Measurements from ENCODE around the gene PIK3R3. TPM values are rescaled to one million over a fixed set of nuclear protein-coding genes. Genes with fewer than 3 reads are reported as not detected.

The PIK3R3 gene
- total and polyA plus RNA-seq, 9 of the 15 experiments (the other 6 are each of a cell fraction or from before 2014, with no cell fraction given): 1.4 to 7.7 (median 4.6) TPM

DNA sequence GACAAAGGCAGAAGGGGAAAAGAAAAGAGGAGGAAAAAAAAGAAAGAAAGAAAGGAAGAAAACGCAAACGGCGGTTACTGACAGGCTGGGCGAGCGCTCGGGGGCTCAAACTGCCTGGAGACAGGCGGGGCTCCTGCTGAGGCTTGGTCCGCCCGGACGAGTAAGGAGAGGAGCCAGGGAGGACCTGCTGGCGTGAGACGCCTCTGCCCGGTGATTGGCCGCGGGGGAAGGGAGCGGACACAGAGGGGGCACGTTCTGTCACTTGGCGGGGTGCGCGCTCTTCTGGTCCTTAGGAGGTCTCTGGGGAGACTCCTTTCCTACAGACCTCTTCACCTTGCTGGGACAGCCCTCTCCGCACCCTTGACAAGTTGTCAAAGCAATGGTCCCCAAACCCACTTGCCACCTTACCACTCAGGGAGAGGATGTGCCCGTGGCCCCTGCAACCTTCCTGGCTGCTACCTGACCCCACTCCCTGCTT lies 791 bp upstream of the PIK3R3 start:
- peak overlapping the region; percentile 99 for H2AFZ ChIP-seq (ENCODE audit: low read depth, low read length)
- TF ChIP-seq NR3C1 (CRISPR knock-in tag; IDR thresholded peaks at IDR 0.05): no peak
- TF ChIP-seq FOXK1 (CRISPR knock-in tag; IDR thresholded peaks at IDR 0.05; ENCODE audit: borderline replicate concordance): peak; percentile 4; the same call in 1 of the 2 replicates
- TF ChIP-seq ATF1 (CRISPR knock-in tag; IDR thresholded peaks at IDR 0.05): no peak
- TF ChIP-seq ATF1 (tag; IDR thresholded peaks at IDR 0.05): 0 out of 2 replicates have a peak, but pooled peaks have one; percentile 41
- TF ChIP-seq, protein P1, sequence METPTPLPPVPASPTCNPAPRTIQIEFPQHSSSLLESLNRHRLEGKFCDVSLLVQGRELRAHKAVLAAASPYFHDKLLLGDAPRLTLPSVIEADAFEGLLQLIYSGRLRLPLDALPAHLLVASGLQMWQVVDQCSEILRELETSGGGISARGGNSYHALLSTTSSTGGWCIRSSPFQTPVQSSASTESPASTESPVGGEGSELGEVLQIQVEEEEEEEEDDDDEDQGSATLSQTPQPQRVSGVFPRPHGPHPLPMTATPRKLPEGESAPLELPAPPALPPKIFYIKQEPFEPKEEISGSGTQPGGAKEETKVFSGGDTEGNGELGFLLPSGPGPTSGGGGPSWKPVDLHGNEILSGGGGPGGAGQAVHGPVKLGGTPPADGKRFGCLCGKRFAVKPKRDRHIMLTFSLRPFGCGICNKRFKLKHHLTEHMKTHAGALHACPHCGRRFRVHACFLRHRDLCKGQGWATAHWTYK (CRISPR knock-in tag; IDR thresholded peaks at IDR 0.05): 0 out of 2 replicates have a peak, but pooled peaks have one; percentile 16
- no peak for TF ChIP-seq BRF2 (IDR thresholded peaks at IDR 0.05; ENCODE audit: borderline replicate concordance, insufficient read depth, insufficient read length)
- TF ChIP-seq, protein P2, sequence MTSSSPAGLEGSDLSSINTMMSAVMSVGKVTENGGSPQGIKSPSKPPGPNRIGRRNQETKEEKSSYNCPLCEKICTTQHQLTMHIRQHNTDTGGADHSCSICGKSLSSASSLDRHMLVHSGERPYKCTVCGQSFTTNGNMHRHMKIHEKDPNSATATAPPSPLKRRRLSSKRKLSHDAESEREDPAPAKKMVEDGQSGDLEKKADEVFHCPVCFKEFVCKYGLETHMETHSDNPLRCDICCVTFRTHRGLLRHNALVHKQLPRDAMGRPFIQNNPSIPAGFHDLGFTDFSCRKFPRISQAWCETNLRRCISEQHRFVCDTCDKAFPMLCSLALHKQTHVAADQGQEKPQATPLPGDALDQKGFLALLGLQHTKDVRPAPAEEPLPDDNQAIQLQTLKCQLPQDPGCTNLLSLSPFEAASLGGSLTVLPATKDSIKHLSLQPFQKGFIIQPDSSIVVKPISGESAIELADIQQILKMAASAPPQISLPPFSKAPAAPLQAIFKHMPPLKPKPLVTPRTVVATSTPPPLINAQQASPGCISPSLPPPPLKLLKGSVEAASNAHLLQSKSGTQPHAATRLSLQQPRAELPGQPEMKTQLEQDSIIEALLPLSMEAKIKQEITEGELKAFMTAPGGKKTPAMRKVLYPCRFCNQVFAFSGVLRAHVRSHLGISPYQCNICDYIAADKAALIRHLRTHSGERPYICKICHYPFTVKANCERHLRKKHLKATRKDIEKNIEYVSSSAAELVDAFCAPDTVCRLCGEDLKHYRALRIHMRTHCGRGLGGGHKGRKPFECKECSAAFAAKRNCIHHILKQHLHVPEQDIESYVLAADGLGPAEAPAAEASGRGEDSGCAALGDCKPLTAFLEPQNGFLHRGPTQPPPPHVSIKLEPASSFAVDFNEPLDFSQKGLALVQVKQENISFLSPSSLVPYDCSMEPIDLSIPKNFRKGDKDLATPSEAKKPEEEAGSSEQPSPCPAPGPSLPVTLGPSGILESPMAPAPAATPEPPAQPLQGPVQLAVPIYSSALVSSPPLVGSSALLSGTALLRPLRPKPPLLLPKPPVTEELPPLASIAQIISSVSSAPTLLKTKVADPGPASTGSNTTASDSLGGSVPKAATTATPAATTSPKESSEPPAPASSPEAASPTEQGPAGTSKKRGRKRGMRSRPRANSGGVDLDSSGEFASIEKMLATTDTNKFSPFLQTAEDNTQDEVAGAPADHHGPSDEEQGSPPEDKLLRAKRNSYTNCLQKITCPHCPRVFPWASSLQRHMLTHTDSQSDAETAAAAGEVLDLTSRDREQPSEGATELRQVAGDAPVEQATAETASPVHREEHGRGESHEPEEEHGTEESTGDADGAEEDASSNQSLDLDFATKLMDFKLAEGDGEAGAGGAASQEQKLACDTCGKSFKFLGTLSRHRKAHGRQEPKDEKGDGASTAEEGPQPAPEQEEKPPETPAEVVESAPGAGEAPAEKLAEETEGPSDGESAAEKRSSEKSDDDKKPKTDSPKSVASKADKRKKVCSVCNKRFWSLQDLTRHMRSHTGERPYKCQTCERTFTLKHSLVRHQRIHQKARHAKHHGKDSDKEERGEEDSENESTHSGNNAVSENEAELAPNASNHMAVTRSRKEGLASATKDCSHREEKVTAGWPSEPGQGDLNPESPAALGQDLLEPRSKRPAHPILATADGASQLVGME (CRISPR knock-in tag; IDR thresholded peaks at IDR 0.05): peak; percentile 64; the same call in 1 of the 2 replicates
- peak; percentile 80; the same call in 1 of the 2 replicates for TF ChIP-seq GTF2E2 (tag; IDR thresholded peaks at IDR 0.05)
- 0 out of 4 replicates have a peak, but pooled peaks of 1 of the 2 experiments have one; percentile 12 for TF ChIP-seq ARNT (IDR thresholded peaks at IDR 0.05)
- TF ChIP-seq HMGN3 (IDR thresholded peaks at IDR 0.05; ENCODE audit: borderline replicate concordance, extremely low read depth, insufficient read length, low read depth, low read length): peak; percentile 6
- TF ChIP-seq HOXB6 (CRISPR knock-in tag; IDR thresholded peaks at IDR 0.05; ENCODE audit: borderline replicate concordance): peak; percentile 55; the same call in 1 of the 2 replicates

More for the DNA sequence above, 791 bp upstream of the PIK3R3 start:
- ATAC-seq (peak; percentile 75), DNase-seq (ENCODE audit: extremely low read depth in 1 of 4, low spot score in 3 of 4) (peak in 3 of 4 experiments; percentile 82 to 91 (median 83)), FAIRE-seq (no peak)
- H3K4me3 ChIP-seq: peak overlapping the region; percentile 61
- TSS peak; percentile 94 for BruUV-seq (replicated peaks)
- peaks cover 13 to 21% of the 10 kb centered on the region in 2 experiments; a peak in 4 of 5 replicates for H3K4me1 ChIP-seq (replicated peaks in 1 of 2; ENCODE audit: control insufficient read depth in 2 of 2, insufficient read depth in 2 of 2, low read length in 2 of 2)
- H3K9me1 ChIP-seq (ENCODE audit: control insufficient read depth, insufficient read depth, low read length): no peaks in the 10 kb centered on the region
- H3K36me3 ChIP-seq (ENCODE audit: control insufficient read depth, insufficient read depth, low read length): no peaks in the 10 kb centered on the region; the same call in 2 of the 3 replicates
- H3K9ac ChIP-seq (ENCODE audit: insufficient read depth in 1 of 2, low read depth in 2 of 2, low read length in 2 of 2): peak overlapping the region; percentile 80 to 88
- ChIA-PET CTCF (ENCODE audit: low intra/inter-chr PET ratio) (no interaction called here), POLR2A (interaction anchor here (4.6 kb wide), 1 partner anchor 10 kb away, joined by 50 read pairs; no protein-coding TSS in a partner anchor)
- H4K20me1 ChIP-seq (replicated peaks; ENCODE audit: control insufficient read depth, insufficient read depth, low read length): no peaks in the 10 kb centered on the region
- H3K27me3 ChIP-seq (ENCODE audit: control insufficient read depth in 2 of 2, insufficient read depth in 2 of 2, low read length in 2 of 2): no peaks in the 10 kb centered on the region
- peak overlapping the region; percentile 93 for H3K4me2 ChIP-seq (ENCODE audit: insufficient read depth, low read length)
- H3K79me2 ChIP-seq (ENCODE audit: control insufficient read depth, insufficient read depth, low read length): peaks cover 19% of the 10 kb centered on the region; the same call in 2 of the 3 replicates
- under 1% methylated on average over 22 of the region's 22 CpGs for WGBS (ENCODE audit: insufficient coverage, low coverage, missing lambda C conversion rate)
- H3K9me3 ChIP-seq (replicated peaks; ENCODE audit: control insufficient read depth, insufficient read depth, low read depth, low read length): no peaks in the 10 kb centered on the region; the same call in 1 of the 2 replicates
- H3K27ac ChIP-seq (ENCODE audit: extremely low read depth, low read depth, low read length): peak overlapping the region; percentile 95
- in situ Hi-C loops (cut with MboI) (no loop called here), intact Hi-C loops (cut with micrococcal nuclease) (loop anchor here (1.0 to 2.0 kb wide), 3 partner anchors 25 to 96 kb away; no protein-coding TSS in a partner anchor)

Measured in K562 (cell line).